Activated naive CD4-positive, alpha-beta T cell treated with anti-CD3 and anti-CD28 coated beads, Interleukin-2, amount 50 U/mL, for 72 hours (primary cell): ENCODE results near the gene PPDPF. TPM values are rescaled to one million over a fixed set of nuclear protein-coding genes. Genes with fewer than 3 reads are reported as not detected.

Experiments used
- ATAC-seq, 2 donors: fragments of 150-1000 bp; cut with Tn5 transposase; 2 replicates each; pipeline ENCODE4 v1.10.0; 2021; ENCODE audit warnings: mild to moderate bottlenecking in 2 of 2, moderate library complexity in 2 of 2
- DNase-seq, 2 donors: peaks; one replicate each; pipeline ENCODE4 v3.0.0; 2021 to 2022; ENCODE audit warnings: low spot score in 2 of 2
- H3K27ac Mint-ChIP-seq, 2 donors: one replicate each; pipeline ENCODE4 v1.8.0; 2022; ENCODE audit warnings: mild to moderate bottlenecking in 2 of 2, mixed read lengths in 2 of 2
- H3K36me3 Mint-ChIP-seq, 2 donors: one replicate each; pipeline ENCODE4 v1.8.0; 2022; ENCODE audit warnings: mixed read lengths in 2 of 2
- H3K9me3 Mint-ChIP-seq, 2 donors: one replicate each; pipeline ENCODE4 v1.8.0; 2022; ENCODE audit warnings: mixed read lengths in 2 of 2
- total RNA-seq, 2 donors: library from RNA; stranded (reverse); gene quantifications; one replicate each; pipeline ENCODE4 v1.2.3, GENCODE V29; 2022

PPDPF gene
- total RNA-seq, 2 donors from 2014 or later: 60.7 to 117 TPM

DNA sequence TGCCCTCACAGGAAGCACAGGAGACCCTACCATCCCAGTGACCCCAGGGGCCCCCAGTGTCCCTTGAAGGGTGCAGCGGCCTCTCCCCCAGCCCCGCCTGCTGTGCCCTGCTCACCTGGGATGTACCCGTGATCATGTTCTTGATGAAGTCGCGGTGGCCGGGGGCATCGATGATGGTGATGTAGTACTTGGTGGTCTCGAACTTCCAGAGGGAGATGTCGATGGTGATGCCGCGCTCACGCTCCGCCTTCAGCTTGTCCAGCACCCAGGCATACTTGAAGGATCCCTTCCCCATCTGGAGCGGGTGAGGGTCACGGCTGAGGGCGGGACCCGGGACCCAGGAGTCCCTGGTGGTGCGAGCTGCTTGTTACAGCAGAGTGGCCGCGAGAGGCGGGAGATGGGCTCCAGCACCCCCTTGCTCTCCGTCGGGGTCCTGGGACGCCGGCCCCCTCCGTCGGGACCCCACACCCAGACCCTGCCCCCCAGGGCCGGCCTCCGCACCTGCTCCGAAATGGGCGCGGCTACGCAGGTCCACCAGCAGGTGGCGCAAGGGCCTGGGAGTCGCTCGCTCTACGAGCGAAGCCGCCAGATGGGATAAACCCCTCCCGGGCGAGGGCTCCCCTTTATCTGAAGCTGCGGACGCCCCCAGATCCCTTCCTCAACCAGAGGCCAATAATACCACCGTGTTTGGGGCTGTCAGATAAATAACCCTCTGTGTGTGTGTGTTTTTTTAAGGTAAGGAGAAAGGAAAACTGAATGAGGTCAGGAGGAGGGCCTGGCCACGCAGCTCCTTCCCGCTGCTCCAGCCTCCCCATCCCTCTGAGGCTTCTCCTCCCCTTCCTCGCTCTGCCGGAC lies 24.6 kb upstream of the PPDPF start:
- Mint-ChIP-seq H3K9me3 (peaks cover 0 to 5% of the 10 kb centered on the region in 2 donors), H3K27ac (no peak overlapping the region), H3K36me3 (no peaks in the 10 kb centered on the region)
- DNase-seq (peak in 1 of 2 donors; percentile 84), ATAC-seq (peak; percentile 76 to 80)

DNA sequence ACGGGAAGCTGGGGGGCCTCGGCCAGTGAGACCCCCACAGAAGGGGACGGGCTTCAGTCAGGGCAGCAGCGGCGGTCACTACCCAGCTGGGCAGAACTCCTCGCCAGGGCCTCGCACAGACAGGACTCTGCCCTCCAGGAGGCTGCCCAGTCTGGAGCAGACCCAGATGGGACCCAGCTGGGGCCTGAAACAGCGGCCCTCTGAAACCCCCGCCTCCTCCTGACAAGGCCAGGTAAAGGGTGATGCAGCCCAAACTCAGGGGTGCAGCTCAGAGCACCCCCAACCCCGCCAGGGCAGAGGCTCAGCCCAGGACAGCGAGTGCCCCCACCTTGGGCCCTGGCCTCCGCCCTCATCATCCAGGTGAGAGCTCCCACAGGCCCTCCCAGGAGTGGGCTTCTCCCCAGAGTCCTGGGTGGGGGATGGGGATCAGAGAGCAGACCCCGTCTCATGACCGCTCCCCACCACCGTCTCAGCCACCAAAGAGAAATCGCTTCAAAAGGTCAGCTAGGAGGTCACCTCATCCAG lies 23.9 kb upstream of the PPDPF start:
- Mint-ChIP-seq H3K27ac (no peak overlapping the region), H3K9me3 (peaks cover 0 to 5% of the 10 kb centered on the region in 2 donors), H3K36me3 (no peaks in the 10 kb centered on the region)
- DNase-seq: no peak
- peak; percentile 17 to 29 for ATAC-seq

DNA sequence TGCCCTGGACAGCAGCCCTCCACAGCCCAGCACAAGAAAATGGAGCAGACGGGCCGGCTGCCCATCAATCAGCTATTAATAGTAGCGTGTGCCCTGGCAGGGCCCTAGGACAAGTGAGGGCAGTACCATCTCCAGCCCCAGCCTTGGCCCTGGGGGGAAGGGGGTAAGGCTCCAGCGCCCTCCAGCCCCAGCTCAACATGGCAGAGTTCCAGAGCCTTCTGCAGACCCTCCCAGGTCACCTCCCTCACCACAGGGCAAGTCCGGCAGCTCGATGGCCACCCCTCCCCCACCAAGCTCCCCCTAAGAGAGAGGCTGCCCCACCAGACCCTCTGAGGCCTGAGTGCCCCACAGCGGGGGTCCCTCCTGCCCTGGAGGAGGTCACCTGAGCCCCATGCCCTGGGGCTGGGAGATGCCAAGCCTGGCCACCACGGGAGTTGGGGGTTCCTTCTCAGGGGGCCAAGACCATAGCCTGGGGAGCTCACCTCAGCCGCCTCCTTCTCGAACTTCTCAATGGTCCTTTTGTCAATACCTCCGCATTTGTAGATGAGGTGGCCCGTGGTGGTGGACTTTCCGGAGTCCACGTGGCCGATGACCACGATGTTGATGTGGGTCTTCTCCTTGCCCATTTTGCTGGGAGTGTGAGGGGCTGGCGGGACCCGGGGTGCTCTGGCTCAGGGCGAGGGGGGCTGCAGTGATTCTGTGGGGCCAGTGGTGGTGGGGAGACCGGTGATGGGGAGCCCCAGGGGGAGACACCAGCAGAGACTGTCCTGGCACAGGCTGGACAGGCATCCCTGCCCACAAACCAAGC lies 23.2 kb upstream of the PPDPF start:
- Mint-ChIP-seq H3K27ac (no peak overlapping the region), H3K36me3 (no peaks in the 10 kb centered on the region), H3K9me3 (peaks cover 0 to 2% of the 10 kb centered on the region in 2 donors)
- no peak for ATAC-seq
- DNase-seq: no peak

DNA sequence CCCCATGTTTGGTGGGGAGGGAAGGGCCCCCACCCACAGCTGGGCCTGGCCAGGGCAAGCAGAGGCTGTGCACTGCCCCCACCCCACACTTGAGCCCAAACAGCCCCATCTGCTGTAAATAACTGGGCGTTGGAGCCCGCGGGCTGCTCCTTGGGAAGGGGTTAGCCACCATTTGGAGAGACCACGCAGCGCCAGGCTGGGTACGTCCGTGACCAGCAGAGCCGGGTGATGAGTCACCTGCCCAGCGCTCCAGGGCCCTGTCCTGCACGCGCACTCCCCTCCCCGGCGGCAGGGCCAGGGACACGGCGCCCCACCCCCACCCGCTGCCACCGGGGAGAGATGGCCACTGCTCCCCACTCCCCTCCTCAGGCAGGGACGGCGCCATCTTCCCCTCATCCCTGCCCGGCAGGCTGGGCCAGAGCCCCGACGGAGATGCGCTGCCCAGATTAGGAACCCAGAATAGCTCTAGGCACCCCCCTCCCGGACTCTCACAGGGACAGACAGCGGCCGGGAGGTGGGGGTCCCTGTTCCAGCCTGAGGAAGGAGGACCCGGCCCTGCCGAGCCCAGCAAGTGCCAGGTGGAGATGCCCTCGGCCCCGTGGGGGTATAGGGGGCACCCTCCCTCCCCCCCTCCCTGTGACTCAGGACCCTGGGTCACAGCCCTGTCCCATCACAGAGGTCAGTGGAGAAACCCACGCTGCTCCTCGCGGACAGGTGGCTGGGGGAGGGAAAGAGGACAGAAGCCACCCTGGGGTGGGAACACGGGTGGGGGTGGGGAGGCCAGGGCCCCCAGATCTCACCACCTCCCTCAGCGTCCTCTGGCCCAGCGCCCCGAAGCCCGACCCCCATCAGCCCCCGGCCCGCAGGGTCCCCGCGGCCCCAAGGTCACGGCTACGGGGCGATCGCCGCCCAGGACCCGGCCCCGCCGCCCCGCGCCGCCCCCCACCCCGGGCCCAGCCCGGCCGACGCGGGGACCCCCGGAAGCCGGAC lies 22.3 kb upstream of the PPDPF start:
- Mint-ChIP-seq H3K36me3 (no peaks in the 10 kb centered on the region), H3K9me3 (no peaks in the 10 kb centered on the region), H3K27ac (no peak overlapping the region)
- DNase-seq (no peak), ATAC-seq (peak in 1 of 2 donors; percentile 28)

DNA sequence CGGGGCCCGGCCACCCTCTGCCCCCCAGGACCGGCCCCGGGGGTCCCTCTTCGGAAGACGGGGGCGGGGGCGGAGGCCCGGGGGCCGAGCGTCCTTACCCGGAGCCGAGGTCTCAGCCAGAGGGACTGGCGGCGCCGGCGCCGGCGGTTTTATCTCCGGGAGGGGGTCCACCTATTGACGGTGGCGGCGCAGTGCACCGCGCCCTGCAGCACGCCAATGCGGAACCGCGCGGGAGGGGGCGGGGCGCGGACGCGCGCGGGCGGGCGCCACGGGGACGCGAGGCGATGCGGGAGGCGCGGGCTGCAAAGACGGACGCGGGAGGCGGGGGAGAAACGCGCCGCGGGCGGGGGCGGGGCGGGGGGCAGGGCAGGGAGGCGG lies 21.6 kb upstream of the PPDPF start, which contains the start of gene EEF1A2:
Gene EEF1A2 (minus strand): TSS at position 124 of the 378 bp plus-strand sequence. CDS start 1,320 bp downstream, outside the sequence.
- DNase-seq: no peak
- H3K9me3 Mint-ChIP-seq: peaks cover 0 to under 1% of the 10 kb centered on the region in 2 donors
- ATAC-seq: peak in 1 of 2 donors; percentile 37
- peaks cover 1 to 2% of the 10 kb centered on the region in 2 donors for H3K36me3 Mint-ChIP-seq
- no peak within 1 kb of the TSS for H3K27ac Mint-ChIP-seq

DNA sequence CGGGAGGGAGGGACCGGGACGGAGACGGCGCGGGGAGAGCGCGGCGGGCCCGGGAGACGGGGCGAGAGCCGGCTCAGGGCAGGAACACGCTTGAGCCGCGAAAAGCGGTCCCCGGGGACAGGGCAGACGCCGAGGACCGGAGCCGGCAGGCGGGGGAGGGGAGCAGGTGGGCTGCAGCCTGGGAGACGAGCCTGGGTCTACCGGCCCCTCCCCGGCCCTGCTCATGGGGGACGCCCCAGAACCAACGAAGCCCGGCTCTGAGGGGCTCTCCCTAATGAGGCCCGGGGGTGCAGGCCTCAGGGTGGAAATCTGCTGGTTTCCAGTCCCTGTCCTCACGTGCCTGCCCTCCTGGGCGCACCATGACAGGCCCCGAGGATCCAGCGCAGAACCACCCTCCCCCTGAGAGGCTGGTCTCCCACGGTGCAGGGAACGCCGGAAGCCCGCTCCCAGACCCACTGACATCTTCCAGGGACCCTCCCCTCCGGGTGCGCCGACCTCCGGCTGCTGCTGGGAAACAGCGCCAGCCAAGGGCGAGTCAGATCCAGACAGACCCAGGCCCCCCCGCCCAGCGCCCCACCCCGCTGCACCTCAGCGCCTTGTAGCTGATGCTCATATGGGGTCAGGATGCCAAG lies 21.1 kb upstream of the PPDPF start:
- Mint-ChIP-seq H3K36me3 (peaks cover 4 to 7% of the 10 kb centered on the region in 2 donors), H3K9me3 (peaks cover 0 to 3% of the 10 kb centered on the region in 2 donors), H3K27ac (no peak overlapping the region)
- no peak for DNase-seq
- peak in 1 of 2 donors; percentile 5 for ATAC-seq

DNA sequence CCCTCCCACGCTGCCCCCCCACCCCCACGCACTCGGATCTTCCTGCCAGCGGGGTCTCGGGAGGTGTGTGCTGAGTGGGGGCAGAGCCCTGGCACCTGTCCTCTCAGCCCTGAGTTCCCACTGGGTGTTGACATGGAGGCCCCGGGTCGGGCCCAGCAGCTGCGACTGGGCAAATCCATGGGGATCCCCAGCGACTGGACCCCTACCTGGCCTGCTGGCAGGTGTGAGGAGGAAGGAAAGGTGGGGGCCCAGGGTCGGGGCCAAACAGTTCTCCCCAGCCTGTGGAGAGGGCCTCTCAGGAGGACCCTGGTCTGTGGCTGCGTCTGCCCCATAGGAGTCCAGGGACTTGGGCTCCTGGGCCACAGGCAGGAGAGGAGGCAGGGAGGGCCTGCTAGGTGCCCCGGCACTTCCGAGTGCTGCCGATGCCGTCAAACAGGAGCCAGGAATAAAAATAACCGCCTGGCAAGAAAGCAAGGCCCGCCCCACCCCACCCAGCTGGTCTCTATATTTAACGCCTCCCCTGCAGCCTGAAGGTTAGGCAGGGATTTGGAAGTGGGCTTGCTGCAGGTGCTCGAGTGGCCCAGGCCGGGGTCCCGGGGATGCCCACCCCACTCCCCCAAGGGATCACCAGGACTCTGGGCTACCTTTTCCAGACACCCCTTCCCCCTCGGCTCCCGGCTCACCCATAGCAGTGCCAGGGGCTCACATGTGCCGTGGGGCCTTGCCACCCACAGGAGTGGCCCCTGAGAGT lies 20.2 kb upstream of the PPDPF start:
- Mint-ChIP-seq H3K36me3 (peaks cover 7 to 14% of the 10 kb centered on the region in 2 donors), H3K9me3 (peaks cover 0 to 3% of the 10 kb centered on the region in 2 donors), H3K27ac (no peak overlapping the region)
- ATAC-seq: no peak
- no peak for DNase-seq

DNA sequence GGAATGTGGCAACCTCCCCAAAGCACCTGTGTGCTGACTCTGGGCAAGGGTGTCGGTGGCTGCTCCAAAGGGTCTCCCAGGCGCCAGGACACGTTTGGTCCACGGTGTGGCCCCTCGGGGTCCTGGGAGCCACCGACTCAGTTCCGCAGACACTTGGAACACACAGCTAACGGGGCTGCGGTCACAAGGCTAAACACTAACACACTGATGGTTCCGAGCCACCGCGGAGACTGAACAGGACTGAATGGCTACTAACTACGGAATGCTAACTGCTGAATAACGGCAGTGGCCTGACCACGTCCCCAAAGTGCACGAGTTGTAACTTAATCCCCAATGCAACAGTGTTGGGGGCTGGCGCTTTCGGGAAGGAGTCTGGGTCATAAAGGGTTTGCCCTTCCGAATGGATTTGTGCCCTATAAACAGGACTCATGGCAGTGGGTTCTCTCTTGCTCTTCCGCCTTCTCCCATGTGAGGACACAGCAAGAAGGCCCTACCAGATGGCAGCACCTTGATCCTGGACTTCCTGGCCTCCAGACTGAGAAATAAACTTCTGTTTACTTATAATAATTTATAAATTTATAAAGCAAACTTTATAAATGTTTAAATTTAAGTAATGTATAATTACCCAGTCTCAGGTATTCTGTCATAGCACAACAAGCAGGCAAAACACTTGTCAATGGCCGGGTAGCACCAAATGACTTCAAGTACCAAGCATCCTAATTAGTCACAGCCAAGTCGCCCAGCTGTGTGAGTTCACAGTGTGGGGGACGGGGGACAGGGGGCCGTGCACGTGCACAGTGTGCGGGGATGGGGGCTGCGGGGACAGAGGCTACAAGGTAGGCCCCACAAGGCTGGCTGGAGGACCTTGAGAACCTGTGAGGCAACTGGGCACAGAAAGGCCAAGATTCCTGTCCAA lies 19.4 kb upstream of the PPDPF start:
- peaks cover 8 to 15% of the 10 kb centered on the region in 2 donors for H3K36me3 Mint-ChIP-seq
- ATAC-seq (no peak), DNase-seq (no peak)
- H3K27ac Mint-ChIP-seq: no peak overlapping the region
- peaks cover 0 to 3% of the 10 kb centered on the region in 2 donors for H3K9me3 Mint-ChIP-seq

DNA sequence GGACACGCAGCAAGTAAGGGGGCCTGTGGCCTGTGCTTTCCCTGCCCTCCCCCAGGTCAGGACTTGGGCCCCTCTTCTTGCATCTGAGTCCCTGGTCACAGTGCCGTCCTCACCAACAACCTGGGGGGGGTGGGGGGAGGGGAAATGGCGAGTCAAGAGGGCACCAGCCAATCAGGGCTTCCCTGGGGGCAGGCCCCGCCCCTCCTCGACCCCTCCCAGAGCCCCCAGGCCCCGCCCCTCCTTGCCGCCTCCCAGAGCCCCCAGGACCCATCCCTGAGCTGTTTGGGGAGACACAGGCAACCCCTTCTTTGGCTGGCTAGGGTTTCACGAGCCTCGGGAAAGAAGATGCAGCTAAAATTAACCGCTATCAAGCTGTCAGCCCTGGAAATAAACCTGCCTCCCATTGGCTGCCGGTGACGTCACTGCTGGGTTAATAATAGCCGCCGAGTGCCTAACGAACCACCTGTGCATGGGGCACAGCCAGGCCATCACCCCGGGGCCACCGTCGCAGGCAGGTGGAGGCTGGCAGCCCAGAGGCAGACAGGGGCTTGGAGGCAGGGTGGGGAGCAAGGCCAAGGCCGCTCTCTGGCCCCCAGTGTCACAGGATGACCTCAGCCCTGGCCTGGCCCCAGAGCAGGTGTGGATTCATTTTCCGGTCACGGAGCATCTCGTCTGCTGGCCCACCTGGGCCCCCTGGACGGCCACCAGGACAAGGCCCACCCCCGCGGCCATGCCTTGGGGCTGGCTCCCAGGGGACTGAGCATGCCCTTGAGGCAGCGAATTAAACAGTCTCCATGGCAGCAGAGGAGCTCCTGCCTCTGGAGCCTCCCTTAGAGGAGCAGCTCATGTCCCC lies 18.5 kb upstream of the PPDPF start:
- H3K27ac Mint-ChIP-seq: no peak overlapping the region
- H3K9me3 Mint-ChIP-seq: peaks cover 0 to 3% of the 10 kb centered on the region in 2 donors

DNA sequence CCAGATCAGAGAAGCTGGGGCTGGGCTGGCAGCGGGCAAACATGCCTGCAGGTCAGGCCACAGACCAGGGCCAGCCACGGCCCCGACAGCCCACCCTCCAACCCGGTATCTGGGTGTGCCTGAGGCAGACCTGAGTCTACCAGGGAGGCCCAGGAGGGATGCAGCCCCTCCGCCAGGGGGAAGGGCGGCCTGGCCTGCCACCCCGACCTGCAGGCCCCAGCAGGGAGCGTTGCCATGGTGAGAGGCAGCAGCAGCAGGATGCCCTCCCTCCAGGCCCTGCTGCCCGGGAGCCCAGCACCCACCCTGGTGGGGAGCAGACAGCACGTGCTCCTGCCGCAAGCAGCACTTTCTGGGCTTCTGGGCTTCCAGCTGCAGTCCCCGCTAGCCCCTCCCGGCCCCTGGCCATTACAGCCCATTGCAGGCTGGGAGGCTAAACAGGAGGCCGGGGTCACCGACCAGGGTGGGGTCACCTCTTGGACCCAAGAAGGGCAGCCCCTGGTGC lies 17.8 kb upstream of the PPDPF start:
- no peak for ATAC-seq
- Mint-ChIP-seq H3K27ac (no peak overlapping the region), H3K36me3 (peaks cover 8 to 15% of the 10 kb centered on the region in 2 donors), H3K9me3 (peaks cover 0 to 3% of the 10 kb centered on the region in 2 donors)
- DNase-seq: no peak

More for the DNA sequence above, 18.5 kb upstream of the PPDPF start:
- DNase-seq (no peak), ATAC-seq (no peak)
- peaks cover 8 to 15% of the 10 kb centered on the region in 2 donors for H3K36me3 Mint-ChIP-seq

DNA sequence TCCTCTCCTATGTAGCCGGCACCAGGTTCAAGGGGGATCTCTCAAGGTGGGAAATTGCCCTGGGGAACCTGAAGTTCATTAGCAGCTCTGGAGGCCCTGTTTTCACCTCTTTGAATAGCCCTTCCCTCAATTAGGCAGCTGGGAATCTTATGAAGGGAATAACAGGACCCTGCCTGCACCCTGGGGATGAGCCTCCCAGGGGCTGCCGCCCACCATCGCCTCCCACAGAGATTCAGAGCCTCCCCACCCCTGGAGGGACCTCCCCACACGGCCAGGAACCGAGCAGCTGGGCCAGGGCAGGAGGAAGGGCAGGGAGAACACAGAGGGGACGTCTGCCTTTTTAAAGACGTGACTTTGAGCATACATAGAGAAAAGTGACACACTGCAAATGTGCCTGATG lies 17.0 kb upstream of the PPDPF start:
- Mint-ChIP-seq H3K9me3 (peaks cover 0 to 3% of the 10 kb centered on the region in 2 donors), H3K27ac (no peak overlapping the region), H3K36me3 (peaks cover 8 to 15% of the 10 kb centered on the region in 2 donors)
- ATAC-seq (no peak), DNase-seq (no peak)

DNA sequence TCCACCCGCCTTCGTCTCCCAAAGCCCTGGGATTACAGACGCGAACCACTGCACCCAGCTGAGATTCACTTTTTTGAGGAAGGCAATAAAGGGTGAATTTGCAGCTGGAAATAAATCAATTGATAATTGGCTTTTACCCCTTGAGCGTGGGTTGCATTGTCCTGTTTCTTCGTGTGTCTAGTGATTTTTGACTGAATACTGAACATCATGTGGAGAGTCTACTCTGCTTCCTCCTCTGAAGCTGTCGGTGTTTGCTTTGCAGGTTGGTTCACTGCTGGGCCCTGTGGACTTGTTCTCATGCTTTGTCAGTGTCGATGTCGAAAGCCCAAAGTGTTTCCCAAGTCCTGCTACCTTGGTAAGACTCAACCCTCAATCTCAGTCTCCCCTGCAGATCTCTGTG lies 15.9 kb upstream of the PPDPF start:
- Mint-ChIP-seq H3K27ac (no peak overlapping the region), H3K9me3 (peaks cover 0 to 3% of the 10 kb centered on the region in 2 donors), H3K36me3 (peaks cover 8 to 15% of the 10 kb centered on the region in 2 donors)
- DNase-seq: no peak
- ATAC-seq: no peak

DNA sequence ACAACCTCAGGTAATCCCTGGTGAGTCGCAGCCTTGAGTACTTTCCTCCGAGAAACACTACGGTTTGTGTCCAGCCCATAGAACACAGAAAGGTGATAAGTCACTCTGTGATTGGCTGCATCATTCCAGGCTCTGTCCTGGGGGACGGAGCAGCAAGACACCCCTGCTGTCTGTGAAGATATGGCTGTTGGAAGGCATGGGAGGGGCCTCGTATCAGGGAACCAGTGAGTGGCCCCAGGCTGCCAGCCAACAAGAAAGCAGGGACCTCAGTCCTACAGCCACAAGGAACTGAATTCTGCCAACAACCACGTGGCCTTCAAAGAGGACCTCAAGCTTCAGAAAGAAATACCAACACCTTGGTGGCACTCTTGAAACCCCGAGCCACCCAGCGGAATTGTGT lies 15.3 kb upstream of the PPDPF start:
- DNase-seq: no peak
- H3K36me3 Mint-ChIP-seq: peaks cover 8 to 15% of the 10 kb centered on the region in 2 donors
- no peak for ATAC-seq
- no peak overlapping the region for H3K27ac Mint-ChIP-seq
- peaks cover 0 to 3% of the 10 kb centered on the region in 2 donors for H3K9me3 Mint-ChIP-seq
